22Rv1 (cell line): ENCODE data around the gene MYOZ2.

ENCODE experiments used
- CTCF ChIP-seq: fragments of 450-650 bp; IDR thresholded peaks from 2 replicates; pipeline ENCODE4 v1.5.1; 2017; ENCODE audit warnings: mild to moderate bottlenecking
- ZFX ChIP-seq: fragments of 450-650 bp; IDR thresholded peaks from 2 replicates; pipeline ENCODE4 v1.6.1; 2017; ENCODE audit warnings: antibody characterized with exemption, borderline replicate concordance

- TF ChIP-seq CTCF (no peak), ZFX (no peak)
Measured at GRCh38 chr4:119233750-119234149, 98.1 kb downstream of the MYOZ2 start.
